Activated CD8-positive, alpha-beta memory T cell treated with anti-CD3 and anti-CD28 coated beads for 4 hours (primary cell): ENCODE measurements around the gene WDR33.

Experiments used
- DNase-seq, 2 donors: peaks; one replicate each; pipeline ENCODE4 v3.0.0-alpha.2; 2020; ENCODE audit warnings: low read depth in 2 of 2

Gene WDR33

GRCh38 chr2:127719301-127720218, 91.4 kb downstream of the WDR33 start:
- no peak for DNase-seq

GRCh38 chr2:127718271-127718670, 92.7 kb downstream of the WDR33 start:
- DNase-seq: no peak

- DNase-seq: no peak
These were observed 95.1 kb downstream of the WDR33 start for GRCh38 chr2:127715778-127716449.

- DNase-seq: no peak
These were observed 97.4 kb downstream of the WDR33 start for GRCh38 chr2:127713562-127713961.

- no peak for DNase-seq
These were observed 98.0 kb downstream of the WDR33 start for GRCh38 chr2:127712999-127713398.

GRCh38 chr2:127709336-127709735, 101.6 kb downstream of the WDR33 start:
- no peak for DNase-seq

GRCh38 chr2:127707890-127708648, 102.9 kb downstream of the WDR33 start:
- no peak for DNase-seq

GRCh38 chr2:127706215-127706990, 104.6 kb downstream of the WDR33 start:
- DNase-seq: no peak

GRCh38 chr2:127705391-127706065, 105.4 kb downstream of the WDR33 start:
- no peak for DNase-seq

- DNase-seq: no peak
These were observed 106.2 kb downstream of the WDR33 start for GRCh38 chr2:127704641-127705390.

GRCh38 chr2:127703282-127703681, 107.7 kb downstream of the WDR33 start:
- no peak for DNase-seq

- DNase-seq: no peak
These were observed 108.5 kb downstream of the WDR33 start for GRCh38 chr2:127702395-127703009.

GRCh38 chr2:127701651-127702394, 109.1 kb downstream of the WDR33 start:
- DNase-seq: peak; percentile 60 to 63

- peak; percentile 80 to 82 for DNase-seq
These were observed 109.7 kb downstream of the WDR33 start, which contains the start of gene SFT2D3 for GRCh38 chr2:127701193-127701650. TSS of gene SFT2D3 (plus strand) at chr2:127701497. CDS start at chr2:127701529, 32 bp downstream.

- DNase-seq: no peak
These were observed 110.3 kb downstream of the WDR33 start for GRCh38 chr2:127700527-127701192.

GRCh38 chr2:127698553-127699355, 112.2 kb downstream of the WDR33 start:
- DNase-seq: no peak

- no peak for DNase-seq
These were observed 113.3 kb downstream of the WDR33 start for GRCh38 chr2:127697482-127698180.
